AG04450 (cell line): ENCODE data around the gene CCDC188. TPM values are rescaled to one million over a fixed set of nuclear protein-coding genes. Genes with fewer than 3 reads are reported as not detected.

Experiments
- CTCF ChIA-PET: fragments of 300-600, 350-600 bp; formaldehyde crosslinking; extraction: SDS; loops from one replicate; lab custom pipeline; 2022; ENCODE audit warnings: antibody characterized with exemption, inconsistent platforms; lab: Charles Lee
- POLR2A ChIA-PET: fragments of 350-600 bp; formaldehyde crosslinking; extraction: SDS; loops from one replicate; lab custom pipeline; 2021; ENCODE audit warnings: antibody characterized with exemption, inconsistent platforms; lab: Yijun Ruan, JAX
- DNase-seq: peaks from one replicate; pipeline ENCODE4 v3.0.0-alpha.2; 2011; ENCODE audit warnings: low read depth, low spot score
- H3K27ac ChIP-seq: one replicate; pipeline ENCODE4 v1.5.1; 2012; ENCODE audit warnings: low read depth, low read length, control low read depth
- H3K27me3 ChIP-seq: one replicate; pipeline ENCODE4 v1.6.0; 2012; ENCODE audit warnings: low read length; ENCODE audit not compliant: control insufficient read depth, insufficient read depth
- H3K4me3 ChIP-seq: 2 replicates; pipeline ENCODE4 v1.5.1; 2011; ENCODE audit warnings: mild to moderate bottlenecking, low read depth, low read length, control low read depth
- H3K9me3 ChIP-seq: 2 replicates; pipeline ENCODE4 v1.5.1; 2012; ENCODE audit warnings: low read length; ENCODE audit not compliant: control insufficient read depth, insufficient read depth
- polyA plus RNA-seq: library from polyadenylated mRNA; depleted of rRNA; stranded (reverse); fragments of >200 nt; gene quantifications from 2 replicates; pipeline ENCODE4 v1.2.3, GENCODE V29; 2011
- TF ChIP-seq, protein P1 (sequence below): IDR thresholded peaks from 2 replicates; pipeline ENCODE4 v1.5.1; 2011; ENCODE audit warnings: low read depth, low read length, control low read depth, inconsistent platforms

Gene CCDC188
- polyA plus RNA-seq, 1 experiment = not detected

DNA sequence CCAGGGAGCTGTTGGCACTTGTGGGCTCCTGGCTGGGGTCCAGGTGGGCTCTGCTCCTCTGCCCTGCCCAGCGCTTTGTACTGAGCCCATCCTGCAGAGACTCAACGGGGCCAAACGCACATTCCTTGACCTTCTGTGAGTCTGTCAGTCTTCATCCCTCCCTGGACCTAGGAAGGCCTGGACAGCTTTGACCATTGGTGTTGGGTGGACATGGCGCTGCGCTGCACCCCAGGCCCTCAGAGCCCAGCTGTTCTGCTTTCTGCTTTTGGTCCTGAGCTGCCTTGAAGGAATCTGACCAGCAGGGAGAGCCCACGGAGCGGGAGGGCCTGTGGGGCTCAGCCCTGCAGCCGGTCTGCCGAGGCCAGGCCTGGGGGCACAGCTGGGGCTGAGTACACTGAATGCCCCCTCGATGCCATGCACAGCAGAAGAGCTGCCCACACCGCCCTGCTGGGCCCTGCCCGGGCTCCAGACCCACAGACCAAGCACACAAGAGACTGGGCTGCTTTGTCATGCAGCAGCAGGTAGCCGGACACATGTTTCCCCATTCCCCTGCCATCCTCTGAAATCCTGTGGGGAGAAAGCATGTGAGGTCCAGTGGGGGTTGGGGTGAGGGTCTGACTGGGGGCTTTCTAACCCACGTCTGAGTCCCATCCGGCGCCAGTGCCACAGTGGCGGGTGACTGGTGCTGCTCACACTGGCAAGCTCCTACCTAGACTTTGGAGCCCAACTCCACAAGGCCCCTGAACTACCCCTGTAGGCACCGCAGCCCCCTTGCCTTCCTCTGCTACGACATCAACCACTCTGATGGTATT is 24.1 kb upstream of the CCDC188 start:
- TF ChIP-seq, protein P1, sequence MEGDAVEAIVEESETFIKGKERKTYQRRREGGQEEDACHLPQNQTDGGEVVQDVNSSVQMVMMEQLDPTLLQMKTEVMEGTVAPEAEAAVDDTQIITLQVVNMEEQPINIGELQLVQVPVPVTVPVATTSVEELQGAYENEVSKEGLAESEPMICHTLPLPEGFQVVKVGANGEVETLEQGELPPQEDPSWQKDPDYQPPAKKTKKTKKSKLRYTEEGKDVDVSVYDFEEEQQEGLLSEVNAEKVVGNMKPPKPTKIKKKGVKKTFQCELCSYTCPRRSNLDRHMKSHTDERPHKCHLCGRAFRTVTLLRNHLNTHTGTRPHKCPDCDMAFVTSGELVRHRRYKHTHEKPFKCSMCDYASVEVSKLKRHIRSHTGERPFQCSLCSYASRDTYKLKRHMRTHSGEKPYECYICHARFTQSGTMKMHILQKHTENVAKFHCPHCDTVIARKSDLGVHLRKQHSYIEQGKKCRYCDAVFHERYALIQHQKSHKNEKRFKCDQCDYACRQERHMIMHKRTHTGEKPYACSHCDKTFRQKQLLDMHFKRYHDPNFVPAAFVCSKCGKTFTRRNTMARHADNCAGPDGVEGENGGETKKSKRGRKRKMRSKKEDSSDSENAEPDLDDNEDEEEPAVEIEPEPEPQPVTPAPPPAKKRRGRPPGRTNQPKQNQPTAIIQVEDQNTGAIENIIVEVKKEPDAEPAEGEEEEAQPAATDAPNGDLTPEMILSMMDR = peak; percentile 44
- DNase-seq = no peak
- POLR2A ChIA-PET = no interaction called here

DNA sequence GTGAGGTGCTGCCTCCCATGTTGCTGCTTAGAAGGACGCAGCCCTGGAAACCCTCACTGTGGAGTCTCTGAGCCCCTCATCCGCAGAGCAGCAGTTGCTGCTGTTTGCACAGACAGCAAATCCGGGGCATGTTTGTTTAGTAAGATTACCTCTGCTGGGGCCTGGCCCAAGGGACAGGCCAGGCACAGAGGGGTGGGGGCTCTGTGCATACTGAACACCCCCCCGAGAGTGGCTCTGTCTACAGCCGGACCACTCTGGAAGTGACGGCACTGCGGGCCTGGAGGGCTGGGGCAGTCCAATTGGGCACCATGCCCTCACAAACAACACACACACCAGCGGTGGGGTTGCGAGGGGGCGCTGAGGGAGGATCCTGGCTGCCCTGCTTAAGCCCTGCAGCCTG is 22.9 kb upstream of the CCDC188 start:
- ChIA-PET CTCF (no interaction called here), POLR2A (no interaction called here)
- H3K9me3 ChIP-seq = no peaks in the 10 kb centered on the region; the same call in 1 of the 2 replicates
- no peak overlapping the region for H3K27ac ChIP-seq
- DNase-seq = no peak
- H3K27me3 ChIP-seq = peaks cover 36% of the 10 kb centered on the region
- TF ChIP-seq, protein P1 = no peak
- no peak overlapping the region for H3K4me3 ChIP-seq

More for the DNA sequence above, 24.1 kb upstream of the CCDC188 start:
- CTCF ChIA-PET = interaction anchor here (1.4 kb wide), 1 partner anchor 109 kb away, joined by 3 read pairs; no protein-coding TSS in a partner anchor
- Histone ChIP-seq H3K27ac (no peak overlapping the region), H3K4me3 (no peak overlapping the region), H3K9me3 (no peaks in the 10 kb centered on the region; the same call in 1 of the 2 replicates), H3K27me3 (peaks cover 36% of the 10 kb centered on the region)

DNA sequence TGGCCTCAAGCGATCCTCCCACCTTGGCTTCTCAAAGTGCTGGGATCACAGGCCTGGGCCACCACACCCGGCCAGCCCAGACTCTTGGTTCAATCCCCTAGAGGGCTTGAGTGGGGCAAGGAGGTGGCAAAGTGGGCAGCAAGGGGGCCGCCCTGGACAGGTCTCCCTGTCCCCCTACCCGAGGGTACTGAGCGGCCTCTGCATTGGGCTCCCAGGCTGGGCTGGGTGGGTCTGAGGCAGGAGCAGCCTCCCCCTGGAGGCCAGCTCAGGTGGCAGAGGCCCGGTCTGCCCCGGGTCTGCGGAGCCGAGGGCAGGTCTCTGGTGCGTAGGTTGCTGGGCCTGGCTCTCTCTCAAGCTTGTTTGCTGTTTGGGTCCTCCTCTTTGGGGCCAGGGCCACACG is 22.4 kb upstream of the CCDC188 start:
- no peak for DNase-seq
- Histone ChIP-seq H3K27me3 (peaks cover 34% of the 10 kb centered on the region), H3K27ac (no peak overlapping the region), H3K4me3 (no peak overlapping the region), H3K9me3 (no peaks in the 10 kb centered on the region; the same call in 1 of the 2 replicates)
- ChIA-PET CTCF (no interaction called here), POLR2A (no interaction called here)
- TF ChIP-seq, protein P1 = no peak

DNA sequence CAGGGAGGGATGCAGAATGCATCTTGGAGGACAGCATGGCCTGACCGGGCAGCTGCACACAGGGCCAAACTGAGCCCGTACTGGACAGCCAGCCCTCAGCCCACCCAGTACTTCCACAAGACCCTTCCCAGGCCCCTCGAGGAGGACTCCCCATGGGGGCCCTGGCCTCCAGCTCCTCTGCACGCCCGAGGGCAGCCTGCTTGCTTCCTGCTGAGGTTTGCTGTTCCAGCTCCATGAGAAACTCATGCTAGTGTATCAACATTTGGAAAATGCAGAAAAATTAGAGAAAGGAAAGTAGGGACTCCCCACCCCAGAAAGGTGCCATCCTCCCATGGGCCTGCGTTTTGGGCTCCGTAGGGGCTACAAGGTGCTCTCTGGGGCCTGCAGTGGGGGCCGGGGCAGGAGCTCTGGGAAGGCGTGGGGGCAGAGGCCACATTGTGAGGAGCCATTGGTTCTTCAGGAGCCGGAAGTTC is 21.3 kb upstream of the CCDC188 start:
- TF ChIP-seq, protein P1 = no peak
- no peak overlapping the region for H3K4me3 ChIP-seq
- H3K27me3 ChIP-seq = peaks cover 34% of the 10 kb centered on the region
- no peak for DNase-seq
- ChIA-PET POLR2A (no interaction called here), CTCF (no interaction called here)
- no peaks in the 10 kb centered on the region; the same call in 1 of the 2 replicates for H3K9me3 ChIP-seq
- H3K27ac ChIP-seq = no peak overlapping the region
